ENCODE measurements around the gene LCP2.

LCP2 gene

GRCh38 chr5:170220191-170220590 lies 77.4 kb downstream of the LCP2 start:
- in situ Hi-C loops (cut with HindIII; ENCODE audit: low sequenced_read_pairs), result no loop called here

GRCh38 chr5:170219615-170220014 lies 78.0 kb downstream of the LCP2 start:
- in situ Hi-C loops (cut with HindIII; ENCODE audit: low sequenced_read_pairs), result no loop called here

GRCh38 chr5:170218726-170219125 lies 78.9 kb downstream of the LCP2 start:
- in situ Hi-C loops (cut with HindIII; ENCODE audit: low sequenced_read_pairs), result no loop called here

- in situ Hi-C loops (cut with HindIII; ENCODE audit: low sequenced_read_pairs), result no loop called here
These were observed 79.7 kb downstream of the LCP2 start for GRCh38 chr5:170217831-170218230.

GRCh38 chr5:170216257-170216864 lies 81.2 kb downstream of the LCP2 start:
- in situ Hi-C loops (cut with HindIII; ENCODE audit: low sequenced_read_pairs), result no loop called here

GRCh38 chr5:170211575-170212334 lies 85.8 kb downstream of the LCP2 start:
- in situ Hi-C loops (cut with HindIII; ENCODE audit: low sequenced_read_pairs), result no loop called here

GRCh38 chr5:170206958-170207357 lies 90.6 kb downstream of the LCP2 start:
- in situ Hi-C loops (cut with HindIII; ENCODE audit: low sequenced_read_pairs), result loop anchor here (10.0 kb wide), 1 partner anchor 112 kb away; no protein-coding TSS in a partner anchor

GRCh38 chr5:170206216-170206615 lies 91.4 kb downstream of the LCP2 start:
- in situ Hi-C loops (cut with HindIII; ENCODE audit: low sequenced_read_pairs), result loop anchor here (10.0 kb wide), 1 partner anchor 111 kb away; no protein-coding TSS in a partner anchor

- in situ Hi-C loops (cut with HindIII; ENCODE audit: low sequenced_read_pairs), result loop anchor here (10.0 kb wide), 1 partner anchor 109 kb away; no protein-coding TSS in a partner anchor
These were observed 93.4 kb downstream of the LCP2 start for GRCh38 chr5:170204202-170204601.

- in situ Hi-C loops (cut with HindIII; ENCODE audit: low sequenced_read_pairs), result loop anchor here (10.0 kb wide), 1 partner anchor 107 kb away; no protein-coding TSS in a partner anchor
These were observed 95.5 kb downstream of the LCP2 start for GRCh38 chr5:170202117-170202516.

GRCh38 chr5:170201311-170201710 lies 96.3 kb downstream of the LCP2 start:
- in situ Hi-C loops (cut with HindIII; ENCODE audit: low sequenced_read_pairs), result loop anchor here (10.0 kb wide), 1 partner anchor 107 kb away; no protein-coding TSS in a partner anchor

- in situ Hi-C loops (cut with HindIII; ENCODE audit: low sequenced_read_pairs), result loop anchor here (10.0 kb wide), 1 partner anchor 106 kb away; no protein-coding TSS in a partner anchor
These were observed 96.7 kb downstream of the LCP2 start for GRCh38 chr5:170200876-170201275.

All from DLD1 (cell line).